Stimulated activated CD8-positive, alpha-beta memory T cell treated with anti-CD3 and anti-CD28 coated beads, Interleukin-4, amount 100 ng/mL, for 4 hours (primary cell): ENCODE data around the gene OR52K1.

ENCODE experiments used
- DNase-seq, 2 donors: peaks; one replicate each; pipeline ENCODE4 v3.0.0-alpha.2; 2020; ENCODE audit warnings: low read depth in 2 of 2, low spot score in 1 of 2

The OR52K1 gene

DNA sequence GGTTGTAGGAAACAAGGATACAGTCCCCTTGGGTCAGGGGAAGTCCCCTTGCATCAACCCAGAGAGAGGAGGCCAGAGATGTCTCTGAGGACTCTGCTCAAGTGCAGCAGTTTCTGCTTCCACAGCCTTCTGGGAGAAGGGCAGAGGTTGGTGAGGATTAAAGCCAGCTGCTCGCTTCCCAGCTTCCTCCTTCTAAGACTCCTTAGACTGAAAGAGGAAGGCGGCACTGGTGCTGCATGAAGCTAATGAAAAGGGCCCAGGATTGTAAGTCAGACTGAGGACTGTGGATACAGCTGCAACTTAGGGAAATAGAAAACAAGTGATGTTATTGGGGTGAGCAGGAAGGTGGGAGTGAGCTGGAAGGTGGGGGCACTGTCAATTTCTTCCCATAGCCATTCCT, at the start of gene OR52K1:
Gene OR52K1, plus strand, starts transcription at position 202 of the 400 bp plus-strand sequence. CDS start 6,255 bp downstream, outside the sequence.
- DNase-seq: no peak

DNA sequence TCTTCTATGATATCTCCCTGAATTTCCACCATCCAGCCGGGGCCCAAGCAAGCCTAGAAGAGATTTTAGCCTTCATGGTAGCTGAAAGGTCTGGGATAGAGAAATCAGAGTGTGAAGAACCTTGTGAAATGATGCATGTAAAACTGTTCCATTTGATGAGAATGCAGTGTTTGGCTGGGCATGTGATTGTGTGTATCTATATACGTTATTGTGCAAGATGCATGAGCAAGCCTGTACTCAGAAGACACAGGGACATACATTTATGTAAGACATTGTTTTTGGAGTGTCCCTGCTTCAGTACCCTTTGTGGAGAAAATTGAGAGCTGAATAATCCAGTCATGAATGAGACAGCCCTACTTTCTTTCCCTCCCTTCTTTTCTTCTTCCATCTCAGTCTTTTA, 48.6 kb upstream of the OR52K1 start:
- DNase-seq: no peak

DNA sequence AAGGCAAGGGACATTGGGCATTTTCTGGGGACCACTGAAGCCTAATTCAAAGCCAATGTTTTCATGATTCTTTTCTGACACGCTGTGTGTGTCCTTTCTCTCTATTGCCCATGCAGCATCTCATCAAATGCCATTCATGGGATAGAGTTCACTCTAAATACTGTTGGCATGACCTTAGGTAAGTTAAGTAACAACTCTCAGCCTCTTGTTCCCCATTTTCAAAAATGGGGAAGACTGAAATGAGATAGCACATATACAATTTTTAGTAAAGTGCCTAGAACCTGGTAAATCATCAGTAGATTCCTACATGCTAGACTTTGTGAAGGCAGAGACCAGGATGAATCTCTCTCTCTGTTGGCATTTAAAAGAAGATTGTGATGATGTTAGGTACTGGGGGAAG, 46.0 kb upstream of the OR52K1 start:
- DNase-seq: no peak

DNA sequence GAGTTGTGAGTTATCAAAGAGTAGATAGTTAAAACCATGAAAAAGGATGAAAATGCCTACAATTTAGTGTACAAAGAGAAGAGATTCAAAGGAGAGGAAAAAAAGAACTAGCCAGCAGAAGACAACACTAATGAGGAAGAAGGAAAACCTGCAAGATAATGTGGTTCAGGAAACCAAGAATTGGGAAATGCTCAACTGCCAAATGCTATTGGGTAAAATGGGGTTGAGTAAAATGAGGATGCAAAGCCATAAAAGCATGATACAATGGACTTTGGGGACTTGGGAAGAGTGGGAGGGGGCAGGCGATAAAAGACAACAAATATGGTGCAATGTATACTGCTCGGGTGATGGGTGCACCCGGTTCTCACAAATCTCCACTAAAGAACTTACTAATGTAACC, 40.9 kb upstream of the OR52K1 start:
- DNase-seq: no peak

DNA sequence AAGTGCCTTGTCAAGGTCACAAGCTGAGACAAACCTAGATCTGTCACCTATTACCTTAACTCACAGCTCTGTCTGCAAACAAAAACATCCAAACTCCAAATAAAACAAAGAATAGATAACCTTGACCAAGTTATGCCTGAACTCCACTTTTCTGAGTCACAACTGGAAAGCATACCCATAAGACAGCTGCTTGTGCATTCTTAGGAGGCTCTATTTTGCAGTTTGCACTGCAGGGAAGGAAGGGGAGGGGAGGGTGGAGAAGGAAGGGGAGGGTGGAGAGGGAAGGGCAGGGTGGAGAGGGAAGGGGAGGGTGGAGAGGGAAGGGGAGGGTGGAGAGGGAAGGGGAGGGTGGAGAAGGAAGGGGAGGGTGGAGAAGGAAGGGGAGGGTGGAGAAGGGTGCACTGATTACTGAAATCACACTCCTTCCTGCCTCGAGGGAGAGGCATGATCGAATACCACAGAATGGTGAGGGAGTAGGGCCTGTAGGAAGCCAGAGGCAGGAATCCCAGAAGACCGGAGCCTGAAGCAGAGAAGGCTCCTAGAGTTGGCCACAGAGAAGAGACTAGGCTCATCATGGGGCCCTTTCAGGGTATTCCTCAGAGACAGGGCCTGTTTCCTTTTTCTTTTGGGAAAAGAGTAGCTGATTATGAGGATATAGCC, 39.1 kb upstream of the OR52K1 start:
- DNase-seq: no peak

DNA sequence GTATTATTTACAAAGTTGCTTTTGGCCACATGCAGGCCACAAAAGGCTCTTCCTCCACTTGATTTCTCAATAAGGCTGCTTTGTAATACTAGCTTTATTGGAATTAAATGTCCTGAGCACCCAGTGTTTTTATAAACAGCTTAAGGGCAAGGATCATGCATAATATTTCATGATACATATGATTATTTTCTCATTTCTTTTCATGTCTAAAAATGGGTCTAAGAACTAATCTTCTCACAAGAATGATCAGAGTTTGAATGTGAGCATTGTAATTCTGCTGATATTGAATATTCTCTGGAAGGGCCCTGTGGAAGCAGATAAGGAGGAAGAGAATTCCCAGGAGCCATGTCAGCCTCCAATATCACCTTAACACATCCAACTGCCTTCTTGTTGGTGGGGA, 33.5 kb upstream of the OR52K1 start, which contains the start of gene OR52K2:
Gene OR52K2, plus strand, starts transcription at position 301 of the 400 bp plus-strand sequence. Its CDS starts 45 bp downstream, at position 346.
- no peak for DNase-seq

DNA sequence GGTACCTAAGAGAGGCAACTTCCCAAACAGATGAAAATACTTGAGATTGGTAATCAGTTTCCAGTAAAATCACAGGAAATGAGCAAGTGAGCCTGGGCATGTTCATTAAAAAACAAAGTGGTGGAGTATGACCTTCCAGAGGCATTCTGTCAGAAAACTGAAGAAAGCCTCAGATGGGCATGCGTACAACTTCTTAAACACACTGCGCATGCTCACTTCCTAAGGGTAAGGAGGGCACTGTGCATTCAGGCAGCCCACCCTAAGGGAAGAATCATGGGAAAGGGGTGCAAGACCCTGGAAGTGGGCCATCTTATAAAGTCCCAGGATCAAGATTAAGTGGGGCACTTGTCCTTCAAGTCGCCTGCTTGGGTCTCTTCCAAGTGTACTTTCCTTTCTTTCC, 29.3 kb upstream of the OR52K1 start:
- no peak for DNase-seq

DNA sequence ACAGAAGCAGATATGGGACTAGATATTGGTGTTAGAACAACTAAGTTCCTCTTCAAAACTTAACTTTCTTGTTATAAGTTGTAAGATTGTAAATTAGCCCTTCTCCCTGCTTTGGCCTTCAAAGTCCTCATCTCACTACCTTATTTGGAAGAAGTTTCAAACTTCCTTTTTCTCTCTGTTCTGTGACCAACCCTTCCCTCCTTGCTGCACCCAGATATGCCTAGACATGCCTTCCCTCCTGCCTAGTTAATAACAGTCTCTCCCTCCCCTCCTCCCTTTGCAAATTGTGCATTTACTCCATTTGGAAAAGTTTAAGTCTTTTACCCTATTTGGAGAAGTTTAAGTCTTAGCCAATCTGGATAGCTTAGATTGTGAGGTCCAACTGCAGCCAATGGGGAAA, 28.4 kb upstream of the OR52K1 start:
- DNase-seq: no peak

DNA sequence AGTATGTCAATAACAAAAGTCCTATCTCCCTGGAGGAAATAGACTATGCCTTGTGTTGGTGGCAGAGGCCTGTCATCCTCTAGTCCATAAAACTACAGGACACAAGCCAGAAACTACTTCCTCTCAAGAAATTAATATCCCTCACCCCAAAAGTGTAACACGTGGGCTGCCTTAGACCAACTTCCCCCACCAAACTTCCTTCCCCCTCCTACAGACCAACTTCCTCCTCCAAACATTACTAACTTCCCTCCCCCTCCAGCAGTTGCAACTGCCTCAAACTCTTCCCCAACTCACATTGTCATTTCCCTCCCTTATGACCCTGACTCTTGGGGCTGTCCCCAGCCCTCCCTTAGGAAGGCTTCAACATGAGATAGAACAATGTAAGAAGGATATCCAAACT, 27.0 kb upstream of the OR52K1 start:
- no peak for DNase-seq

DNA sequence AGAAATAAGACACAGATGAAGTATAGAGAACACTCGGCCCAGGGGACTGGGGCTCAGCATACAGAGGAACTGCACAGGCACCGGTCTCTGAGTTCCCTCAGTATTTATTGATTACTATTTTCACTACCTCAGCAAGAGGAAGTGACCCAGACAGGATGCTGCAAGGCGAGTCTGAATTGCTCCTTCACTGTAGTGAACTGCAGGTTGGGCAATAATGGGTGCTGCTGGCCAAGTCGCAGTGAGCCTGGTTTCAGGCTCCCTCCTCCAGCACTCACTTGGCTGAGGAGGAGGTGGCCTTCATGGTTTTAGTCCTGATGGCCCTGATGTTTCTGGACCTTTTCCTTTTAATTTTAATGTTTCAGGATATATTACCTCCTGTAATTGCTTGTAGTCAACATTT, 22.9 kb upstream of the OR52K1 start:
- no peak for DNase-seq

DNA sequence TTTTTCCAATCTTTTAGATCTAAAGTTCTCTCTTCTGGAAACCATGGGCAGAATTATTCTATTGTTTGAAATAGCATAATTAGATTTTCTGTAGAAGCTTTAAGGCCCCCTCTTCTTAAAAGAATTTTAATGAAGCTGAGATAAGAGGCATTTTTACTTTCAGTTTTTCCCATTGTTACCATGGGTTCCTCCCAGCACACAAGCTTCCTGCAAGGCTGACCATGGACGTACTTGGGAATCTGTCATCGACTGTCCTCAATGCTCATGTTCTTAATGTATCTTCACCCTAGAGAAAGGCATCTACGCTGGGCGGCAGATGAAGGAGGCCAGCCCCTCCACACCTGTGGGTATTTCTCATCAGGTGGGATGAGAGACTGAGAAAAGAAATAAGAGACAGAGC, 22.3 kb upstream of the OR52K1 start:
- no peak for DNase-seq

DNA sequence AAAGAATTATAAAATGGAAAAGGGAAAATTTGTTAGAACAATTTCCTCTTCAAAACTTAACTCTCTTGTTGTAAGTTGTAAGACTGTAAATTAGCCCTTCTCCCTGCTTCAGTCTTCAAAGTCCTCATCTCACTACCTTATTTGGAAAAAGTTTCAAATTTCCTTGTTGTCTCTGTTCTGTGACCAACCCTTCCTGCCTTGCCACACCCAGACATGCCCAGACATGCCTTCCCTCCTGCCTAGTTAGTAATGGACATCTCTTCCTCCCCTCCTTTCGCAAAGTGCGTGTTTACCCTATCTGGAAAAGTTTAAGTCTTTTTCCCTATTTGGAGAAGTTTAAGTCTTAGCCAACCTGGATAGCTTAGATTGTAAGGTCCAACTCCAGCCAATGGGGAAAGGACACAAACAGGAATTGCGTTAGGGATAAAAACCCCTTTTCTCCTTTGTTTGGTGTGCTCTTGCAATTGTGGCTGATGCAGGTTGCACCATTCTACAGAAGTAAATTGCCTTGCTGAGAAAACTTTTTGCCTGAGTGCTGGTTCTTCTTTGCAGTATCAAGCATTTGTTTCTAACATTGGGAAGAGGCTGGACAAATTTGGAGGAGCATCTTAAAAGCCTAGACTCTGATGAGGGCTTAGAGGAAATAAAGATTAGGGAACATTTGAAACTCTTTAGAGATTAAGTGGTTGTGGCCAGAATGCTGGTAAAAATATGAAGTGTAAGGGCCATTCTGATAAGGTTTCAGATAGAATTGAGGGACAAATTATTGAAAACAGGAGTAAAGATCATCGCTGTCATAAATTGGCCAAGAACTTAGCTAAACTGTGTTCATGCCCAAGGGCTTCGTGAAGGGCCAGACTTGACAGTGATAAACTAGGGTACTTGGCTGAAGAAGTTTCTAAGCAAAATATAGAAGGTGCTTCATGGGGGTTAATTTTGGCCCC, 18.0 kb upstream of the OR52K1 start:
- DNase-seq: no peak

DNA sequence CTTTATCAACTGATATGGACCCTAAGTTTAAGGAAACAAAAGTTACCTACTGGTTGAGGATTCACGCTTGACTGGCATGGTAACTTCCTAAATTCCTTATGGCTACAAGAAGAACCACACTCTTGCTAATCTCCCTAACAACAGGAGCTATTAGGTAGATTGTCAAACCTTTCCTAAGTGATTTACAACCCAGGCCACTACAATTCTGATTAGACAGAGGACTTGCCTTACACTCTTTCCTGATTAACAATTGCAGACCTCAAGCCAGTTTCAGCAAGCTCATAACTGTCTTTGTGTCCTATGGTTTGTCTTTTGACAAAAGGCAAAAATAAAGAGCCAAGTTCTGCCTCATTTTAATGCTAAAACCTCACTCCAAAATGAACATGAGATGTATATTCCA, 17.0 kb upstream of the OR52K1 start:
- no peak for DNase-seq

DNA sequence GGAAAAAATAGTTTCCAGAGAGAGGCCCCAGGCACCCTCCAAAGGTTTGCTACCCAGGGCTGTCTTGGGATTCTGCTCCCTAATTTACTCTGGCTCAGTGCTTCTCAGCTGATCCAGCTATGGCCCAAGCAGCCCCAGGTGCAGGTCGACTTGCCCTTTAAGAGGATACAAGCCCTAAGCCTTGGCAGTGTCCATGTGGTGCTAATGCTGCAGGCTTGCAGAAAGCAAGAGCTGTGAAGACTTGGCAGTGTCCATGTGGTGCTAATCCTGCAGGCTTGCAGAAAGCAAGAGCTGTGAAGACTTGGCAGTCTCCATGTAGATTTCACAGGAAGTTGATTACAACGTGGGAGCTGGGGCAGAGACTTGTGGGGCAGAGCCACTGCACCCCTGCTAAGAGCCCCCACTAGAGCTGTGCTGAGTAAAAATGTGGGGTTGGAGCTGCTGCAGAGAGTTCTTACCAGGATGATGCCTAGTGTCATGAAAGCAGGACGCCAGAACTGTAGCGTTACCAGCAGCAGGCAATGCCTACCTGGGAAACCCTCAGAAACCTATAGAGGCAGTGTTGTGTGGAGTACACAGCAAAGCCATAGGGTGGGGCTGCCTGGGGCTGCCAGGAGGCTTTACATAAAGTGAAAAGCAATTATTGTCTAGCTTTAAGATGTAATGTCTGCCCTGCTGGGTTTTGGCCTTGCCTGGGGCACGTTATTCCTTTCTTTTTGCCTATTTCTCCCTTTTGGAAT, 16.1 kb upstream of the OR52K1 start:
- DNase-seq: no peak

DNA sequence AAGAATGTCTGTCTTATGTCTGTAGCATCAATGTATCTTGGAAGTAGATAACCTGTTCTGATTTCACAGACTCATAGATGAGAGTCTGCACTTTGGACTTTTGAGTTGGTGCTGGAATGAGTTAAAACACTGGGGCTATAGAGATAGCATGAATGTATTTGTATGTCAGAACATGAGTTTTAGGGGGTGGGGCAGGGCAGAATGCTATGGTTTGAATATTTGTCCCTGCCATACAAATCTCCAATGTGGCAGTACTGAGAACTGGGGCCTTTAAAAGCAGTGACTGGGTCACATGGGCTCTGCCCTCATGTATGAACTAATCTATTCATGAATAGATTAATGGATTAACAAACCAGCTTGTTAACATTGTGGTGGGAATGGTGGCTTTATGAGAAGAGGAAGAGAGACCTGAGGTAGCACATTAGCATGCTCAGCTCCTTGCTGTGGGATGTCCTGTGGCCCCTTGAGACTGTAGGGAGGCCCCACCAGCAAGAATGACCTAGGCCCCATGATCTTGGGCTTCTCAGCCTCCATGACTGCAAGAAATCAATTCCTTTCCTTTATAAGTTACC, 15.5 kb upstream of the OR52K1 start:
- DNase-seq: no peak

DNA sequence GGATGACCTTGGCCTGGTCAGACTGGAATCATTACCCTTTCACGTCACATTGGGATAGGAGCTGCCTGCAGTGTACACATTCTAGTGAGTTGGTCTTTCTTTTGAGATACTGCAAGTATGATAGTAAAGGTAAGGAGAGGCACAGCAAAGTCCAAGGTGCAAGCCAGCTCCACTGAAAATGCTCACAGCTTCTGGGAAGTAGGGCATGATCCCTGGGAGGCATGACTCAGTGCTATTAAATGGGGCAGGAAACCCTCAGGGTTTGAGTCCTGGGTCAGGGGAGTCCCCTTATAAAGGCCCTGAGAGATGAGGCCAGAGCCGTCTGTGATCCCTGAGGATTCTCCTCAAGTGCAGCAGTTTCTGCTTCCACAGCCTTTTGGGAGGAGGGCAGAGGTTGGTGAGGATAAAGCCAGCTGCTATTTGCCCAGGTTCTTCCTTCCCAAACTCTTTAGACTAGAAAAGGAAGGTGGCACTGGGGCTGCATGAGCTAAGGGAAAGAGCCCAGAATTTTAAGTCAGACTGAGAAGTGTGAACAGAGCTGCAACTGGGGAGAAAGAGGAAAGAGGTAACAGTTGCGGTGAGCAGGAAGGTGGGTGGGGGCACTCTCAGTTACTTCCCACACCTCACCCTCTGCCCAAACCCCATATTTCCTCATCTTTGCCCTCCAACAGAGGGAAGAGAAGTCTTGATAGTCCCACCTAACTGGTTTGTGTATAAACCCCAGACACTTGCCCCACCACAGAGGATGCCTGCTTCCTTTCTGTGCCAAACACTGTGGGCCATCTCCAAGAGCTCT, 14.4 kb upstream of the OR52K1 start:
- DNase-seq: no peak

DNA sequence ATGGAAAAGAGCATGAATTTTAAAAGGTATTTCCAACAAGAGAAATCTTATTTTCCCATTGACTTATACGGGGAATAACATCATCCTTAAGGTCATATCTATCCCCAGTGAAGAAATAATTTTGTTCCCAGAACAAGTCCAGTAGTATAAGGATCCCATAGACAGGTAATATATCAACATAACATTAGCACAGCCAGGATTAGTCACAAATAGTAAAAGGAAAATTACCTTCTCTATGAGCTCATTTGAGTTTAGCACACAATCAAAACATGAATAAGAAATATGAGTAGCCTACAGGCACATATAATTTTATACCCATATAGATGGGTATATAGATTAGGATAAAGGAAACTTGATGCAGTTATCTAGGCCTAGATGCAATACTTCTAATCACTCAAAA, 2.8 kb upstream of the OR52K1 start:
- DNase-seq: no peak

DNA sequence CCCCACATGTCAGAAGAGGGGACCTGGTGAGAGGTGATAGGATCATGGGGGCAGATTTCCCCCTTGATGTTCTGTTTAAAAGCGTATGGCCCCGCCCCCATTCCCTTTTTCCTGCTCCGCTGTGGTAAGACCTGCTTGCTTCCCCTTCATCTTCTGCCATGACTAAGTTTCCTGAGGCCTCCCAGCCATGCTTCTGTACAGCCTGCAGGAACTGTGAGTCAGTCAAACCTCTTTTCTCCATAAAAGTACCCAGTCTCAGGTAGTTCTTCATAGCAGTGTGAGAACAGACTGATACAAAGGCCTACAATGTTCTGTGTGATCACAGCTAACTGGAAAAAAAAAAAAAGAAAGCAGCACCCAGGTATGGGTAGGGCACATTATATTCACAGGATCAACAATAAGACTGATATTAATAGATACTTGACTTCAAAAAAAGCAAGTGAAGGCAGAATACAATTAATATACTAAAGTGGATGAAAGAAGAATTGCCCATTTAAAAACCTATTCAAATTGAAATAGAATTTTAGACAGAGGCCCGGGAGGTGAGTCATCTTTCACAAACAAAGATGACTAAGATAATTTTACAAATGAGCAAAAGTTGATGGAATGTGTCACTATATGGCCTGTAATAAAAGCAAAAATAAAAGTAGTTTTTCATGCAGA, 1.7 kb upstream of the OR52K1 start:
- no peak for DNase-seq

DNA sequence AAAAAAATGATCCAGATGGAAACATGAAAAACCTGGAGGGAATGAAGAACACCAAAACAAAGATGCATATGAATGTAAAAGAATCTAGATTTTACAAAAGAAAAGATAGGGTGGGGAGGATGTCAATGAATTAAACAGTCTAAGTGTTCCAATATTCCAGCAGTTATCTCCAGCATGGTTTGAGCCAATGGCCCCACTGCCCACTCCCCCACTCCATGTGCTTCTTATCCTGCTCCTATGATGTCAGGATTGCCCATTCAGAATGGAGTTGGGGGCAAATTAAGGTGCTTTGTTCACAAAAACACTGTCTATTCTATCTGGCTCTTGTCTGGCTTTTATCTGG, 1.2 kb upstream of the OR52K1 start:
- no peak for DNase-seq

DNA sequence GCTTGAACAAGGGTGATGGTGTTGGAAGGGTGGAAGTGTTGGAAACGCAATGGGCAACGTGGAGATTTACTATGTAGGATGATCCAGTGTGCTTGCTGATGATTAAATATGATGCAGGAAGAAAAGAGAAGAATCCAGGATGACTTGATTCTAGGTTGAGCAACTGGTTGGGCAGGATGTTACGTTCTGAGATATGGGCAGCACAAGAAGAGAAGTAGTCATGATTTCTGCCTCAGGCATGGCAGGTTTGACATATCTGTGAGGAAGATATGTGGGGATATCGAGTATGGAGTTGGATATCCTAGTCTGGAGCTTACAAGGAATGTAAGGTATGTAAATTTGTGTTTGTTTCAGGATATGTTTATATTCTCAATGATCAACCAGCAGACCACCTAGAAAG, 1.9 kb downstream of the OR52K1 start:
- no peak for DNase-seq
